Measurements from ENCODE around the gene KIAA0930.
"Not testable (repeated sequence)": the region's sequence is repeated elsewhere in the genome, so short reads cannot be mapped to it uniquely, and the experiment has no call there.

KIAA0930 gene

DNA sequence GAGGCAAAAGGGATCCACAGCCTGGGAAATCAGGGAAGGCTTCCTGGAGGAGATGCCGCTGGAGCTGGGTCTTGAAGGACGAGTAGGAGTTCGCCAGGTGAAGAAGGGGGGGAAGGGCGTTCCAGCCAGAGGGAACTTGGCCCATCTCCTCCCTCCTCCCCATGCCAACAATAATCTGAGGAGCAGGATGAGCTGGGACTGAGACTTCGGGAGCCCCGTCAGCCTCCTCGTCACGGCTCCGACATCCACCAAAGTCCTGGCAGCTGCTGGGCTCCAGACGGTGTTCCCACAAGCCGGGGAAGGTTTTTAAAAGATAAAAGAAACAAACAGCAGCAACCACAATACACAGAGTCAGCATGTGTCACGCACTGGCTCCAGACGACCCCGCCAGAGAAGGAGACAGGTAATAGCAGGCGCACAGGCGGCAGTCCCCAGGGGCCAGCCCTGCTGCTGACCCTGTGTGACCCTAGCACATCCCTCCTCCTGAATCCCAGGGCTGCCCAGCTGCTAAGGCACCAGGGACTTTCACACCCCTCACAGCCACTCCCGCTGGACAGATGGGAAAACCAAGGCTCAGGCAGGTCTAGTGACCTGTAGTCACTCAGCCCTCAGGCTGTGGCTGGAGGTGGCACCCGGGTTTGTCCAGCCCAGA is 39.7 kb downstream of the KIAA0930 start:
- no peak for DNase-seq (ENCODE audit: low spot score)

DNA sequence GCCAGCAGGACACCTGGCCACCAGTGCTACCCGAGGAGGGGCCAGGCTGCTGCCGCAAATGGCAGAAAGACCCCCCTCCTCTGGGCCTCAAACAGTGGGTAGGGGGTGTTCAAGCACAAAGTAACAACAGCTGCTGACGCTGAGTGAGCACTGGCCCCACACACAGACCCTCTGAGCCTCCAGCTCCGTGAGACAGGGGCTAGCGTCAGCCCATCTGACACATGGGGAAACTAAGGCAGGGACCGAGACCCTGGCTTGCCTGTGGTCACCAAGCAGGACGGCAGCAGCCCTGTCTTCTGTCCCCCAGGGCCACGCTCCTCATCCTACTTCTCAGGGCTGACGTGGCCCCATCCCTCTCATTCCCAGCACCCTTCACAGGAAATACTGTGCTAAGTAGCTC is 40.5 kb downstream of the KIAA0930 start:
- DNase-seq (ENCODE audit: low spot score): no peak

DNA sequence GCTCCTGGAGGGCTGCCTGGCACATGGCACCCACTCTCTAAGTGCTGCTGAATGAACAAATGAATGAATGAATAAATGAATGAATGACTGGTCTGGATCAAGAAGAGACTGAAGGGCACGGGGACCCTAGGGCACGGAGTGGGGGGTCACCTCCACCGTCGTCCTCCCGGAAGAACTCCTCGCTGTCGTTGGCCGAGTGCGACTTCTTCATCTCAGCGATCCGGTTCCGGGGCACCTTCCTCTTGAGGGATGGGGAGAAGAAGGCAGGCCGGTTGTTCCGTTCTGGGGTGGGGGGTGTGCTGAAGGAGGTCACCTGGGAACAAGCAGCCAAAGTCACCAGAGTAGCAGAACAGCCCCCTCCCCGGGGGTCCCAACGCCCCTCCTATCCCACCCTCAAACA is 41.0 kb downstream of the KIAA0930 start:
- no peak for DNase-seq (ENCODE audit: low spot score)

DNA sequence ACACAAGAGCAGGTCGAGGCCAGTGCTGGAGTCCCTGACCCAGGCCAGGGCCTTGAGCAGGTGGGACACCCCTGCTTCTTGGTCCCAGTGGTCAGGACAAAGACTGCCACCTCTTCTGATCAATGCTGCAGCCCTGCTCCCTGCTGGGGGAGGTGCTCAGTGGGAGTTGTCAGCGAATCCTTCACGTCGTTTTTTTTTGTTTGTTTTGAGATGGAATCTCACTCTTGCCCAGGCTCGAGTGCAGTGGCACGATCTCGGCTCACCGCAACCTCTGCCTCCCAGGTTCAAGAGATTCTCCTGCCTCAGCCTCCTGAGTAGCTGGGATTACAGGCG is 42.3 kb downstream of the KIAA0930 start:
- no peak for DNase-seq (ENCODE audit: low spot score)

DNA sequence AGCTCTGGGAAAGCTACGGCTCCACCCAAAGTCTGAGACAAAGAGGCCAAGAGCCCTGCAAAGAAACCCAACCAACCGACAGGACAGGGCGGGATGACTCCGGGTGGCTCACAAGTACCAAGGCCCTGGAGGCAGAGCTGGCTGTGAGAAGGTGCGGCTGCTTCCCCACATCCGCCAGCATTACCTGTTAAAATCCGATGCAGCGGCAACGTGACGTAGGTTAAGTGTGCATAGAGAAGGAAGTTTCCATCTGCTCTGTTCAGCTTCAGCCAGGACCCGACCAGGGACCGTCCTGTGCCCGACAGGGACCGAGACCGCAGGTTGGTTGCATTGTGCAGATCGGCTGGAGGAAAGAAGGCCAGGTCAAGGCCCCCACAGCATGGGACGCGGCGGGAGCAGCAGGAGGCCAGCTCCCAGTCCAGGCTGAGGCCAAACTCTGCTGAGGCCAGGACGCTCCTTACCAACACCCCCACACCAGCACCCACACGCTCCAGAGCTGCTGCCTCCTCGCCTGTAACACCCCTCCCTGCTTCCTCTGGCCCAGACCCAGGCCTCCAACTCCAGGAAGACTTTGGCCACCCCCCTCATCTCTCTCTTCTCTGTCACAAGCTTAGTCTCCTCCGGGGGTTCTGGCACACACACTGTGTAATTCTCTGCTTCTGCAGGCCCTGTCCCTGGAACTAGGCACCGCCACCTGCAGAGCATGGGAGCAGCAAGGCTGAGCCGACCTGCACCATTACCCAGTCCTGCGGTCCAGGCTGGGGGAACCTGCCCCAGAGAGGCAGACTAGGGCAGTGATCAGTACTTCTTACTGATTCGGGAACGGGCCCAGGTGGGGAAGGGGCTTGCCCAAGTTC is 42.9 kb downstream of the KIAA0930 start:
- DNase-seq (ENCODE audit: low spot score): no peak

DNA sequence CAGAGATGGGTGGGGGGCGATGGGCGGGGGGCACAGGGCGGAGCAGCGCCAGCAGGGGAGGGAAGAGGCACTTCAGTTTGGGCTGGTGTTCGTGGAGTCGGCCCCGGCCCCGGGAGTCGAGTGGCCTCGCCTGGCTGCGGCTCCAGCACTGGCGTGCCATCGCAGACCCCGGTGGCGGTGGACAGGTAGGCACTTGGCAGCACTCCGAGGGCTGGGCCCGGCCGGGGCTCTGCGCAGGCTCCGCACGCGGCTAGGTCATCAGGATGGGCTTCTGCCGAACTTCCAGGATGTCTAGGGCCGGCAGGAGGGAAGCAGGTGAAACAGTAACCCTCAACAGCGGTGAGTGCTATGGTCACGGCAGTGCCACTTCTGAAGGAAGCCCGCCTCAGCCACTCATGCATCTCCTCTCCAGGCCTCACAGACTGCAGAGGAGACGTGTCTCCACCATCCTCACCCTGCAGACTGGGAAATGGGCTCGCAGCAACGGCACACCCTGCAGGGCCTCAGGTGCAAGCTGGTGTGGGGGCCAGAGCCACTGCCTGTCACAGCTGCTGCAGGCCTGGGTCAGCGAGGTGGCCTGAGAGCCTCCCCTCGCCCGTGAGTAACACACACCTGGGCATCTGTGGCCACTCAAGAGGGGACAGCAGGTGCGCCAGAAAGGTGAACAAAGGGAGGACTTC is 43.6 kb downstream of the KIAA0930 start:
- no peak for DNase-seq (ENCODE audit: low spot score)

DNA sequence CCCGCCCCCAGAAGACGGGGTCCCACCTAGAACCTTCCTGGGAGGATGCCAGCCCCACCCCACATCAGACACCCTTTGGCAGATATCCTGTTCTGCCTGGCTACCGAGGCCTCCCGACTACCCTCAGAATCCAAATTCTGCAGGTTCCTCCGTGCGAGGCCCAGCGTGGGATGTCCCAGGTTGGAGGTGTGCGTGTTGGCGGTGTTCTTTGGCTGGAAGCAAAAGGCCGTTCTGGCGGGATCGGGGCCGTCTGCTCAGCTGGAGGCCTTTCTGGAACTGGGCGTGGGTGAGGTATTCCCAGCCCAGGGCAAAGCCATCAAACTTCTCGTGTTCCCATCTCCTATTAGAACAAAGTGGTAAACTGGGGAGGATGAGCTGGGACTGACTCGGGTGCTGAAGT is 44.4 kb downstream of the KIAA0930 start:
- no peak for DNase-seq (ENCODE audit: low spot score)

DNA sequence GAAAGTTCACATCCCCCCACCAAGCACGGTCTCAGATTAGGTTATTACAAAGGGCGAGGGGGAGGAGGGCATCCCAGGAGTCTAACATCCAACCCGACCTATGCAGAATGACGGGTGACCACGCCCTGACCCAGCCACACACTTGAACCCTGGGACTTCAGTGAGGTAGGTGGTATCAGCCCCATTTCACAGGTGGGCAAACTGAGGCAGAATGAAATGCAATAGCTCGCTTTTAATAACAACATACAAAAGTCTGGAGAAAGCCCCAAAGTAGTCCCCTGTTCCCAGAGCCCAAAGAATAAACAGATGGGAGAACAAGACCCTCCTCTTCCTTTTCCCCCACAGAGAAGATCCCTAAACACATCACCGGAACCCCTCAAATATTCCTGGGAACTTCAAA is 45.1 kb downstream of the KIAA0930 start:
- no peak for DNase-seq (ENCODE audit: low spot score)

DNA sequence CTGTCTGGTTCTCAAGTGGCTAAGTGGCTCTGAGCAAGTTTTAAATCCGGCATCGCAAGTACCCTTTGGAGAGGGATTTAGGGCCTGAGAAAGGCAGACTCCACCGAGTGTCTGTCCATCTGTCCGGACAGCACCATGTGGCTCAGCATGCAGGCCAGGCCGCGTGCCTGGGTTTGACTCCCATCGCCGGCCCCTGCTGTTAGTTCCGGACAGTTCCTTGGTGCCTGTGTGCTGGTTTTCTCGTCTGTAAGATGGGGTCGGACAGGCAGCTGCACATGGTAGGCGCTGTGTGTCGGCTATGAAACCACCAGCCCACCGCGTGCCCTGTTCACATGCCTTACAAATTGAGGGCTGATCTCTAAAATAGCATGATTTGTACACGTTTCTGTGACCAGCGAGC is 46.0 kb downstream of the KIAA0930 start:
- DNase-seq (ENCODE audit: low spot score): no peak

DNA sequence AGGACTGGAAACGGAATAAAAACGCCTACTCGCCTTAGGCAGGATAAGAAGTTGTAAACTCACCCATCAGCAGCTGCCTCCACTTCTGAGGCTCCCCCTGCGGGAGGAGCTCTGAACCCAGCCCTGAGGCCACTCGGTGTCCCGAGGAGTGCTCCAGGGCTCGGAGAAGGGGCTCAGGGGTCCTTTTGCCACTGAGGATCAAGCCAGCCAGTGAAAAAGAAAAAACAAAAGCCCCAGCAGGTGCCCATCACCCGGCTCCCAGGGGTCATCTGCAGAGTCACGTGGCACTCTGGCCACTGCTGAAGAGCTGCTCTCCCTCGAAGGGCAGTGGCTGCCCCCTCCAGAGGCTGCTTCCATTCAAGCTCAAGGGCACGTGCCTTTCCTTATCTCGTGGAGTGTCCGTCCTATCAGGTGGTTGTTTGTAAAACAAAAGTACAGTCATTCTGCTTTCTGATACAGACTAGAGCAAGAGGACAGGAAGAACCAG is 48.0 kb downstream of the KIAA0930 start:
- DNase-seq (ENCODE audit: low spot score): peak; percentile 30

DNA sequence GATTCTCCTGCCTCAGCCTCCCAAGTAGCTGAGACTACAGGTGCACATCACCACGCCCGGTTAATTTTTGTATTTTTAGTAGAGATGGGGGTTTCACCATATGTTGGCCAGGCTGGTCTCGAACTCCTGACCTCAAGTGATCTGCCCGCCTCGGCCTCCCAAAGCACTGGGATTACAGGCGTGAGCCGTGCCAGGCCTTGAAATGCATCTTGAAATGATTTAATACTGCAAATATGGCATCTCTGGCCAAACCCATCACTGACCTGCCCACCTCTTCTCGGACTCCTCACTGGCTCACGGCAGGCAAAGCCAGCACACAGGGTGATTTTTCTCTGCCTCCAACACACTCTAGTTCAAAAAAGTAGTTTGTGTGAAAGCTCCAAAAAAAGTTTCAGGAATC is 48.9 kb downstream of the KIAA0930 start:
- not testable (repeated sequence) for DNase-seq (ENCODE audit: low spot score)

DNA sequence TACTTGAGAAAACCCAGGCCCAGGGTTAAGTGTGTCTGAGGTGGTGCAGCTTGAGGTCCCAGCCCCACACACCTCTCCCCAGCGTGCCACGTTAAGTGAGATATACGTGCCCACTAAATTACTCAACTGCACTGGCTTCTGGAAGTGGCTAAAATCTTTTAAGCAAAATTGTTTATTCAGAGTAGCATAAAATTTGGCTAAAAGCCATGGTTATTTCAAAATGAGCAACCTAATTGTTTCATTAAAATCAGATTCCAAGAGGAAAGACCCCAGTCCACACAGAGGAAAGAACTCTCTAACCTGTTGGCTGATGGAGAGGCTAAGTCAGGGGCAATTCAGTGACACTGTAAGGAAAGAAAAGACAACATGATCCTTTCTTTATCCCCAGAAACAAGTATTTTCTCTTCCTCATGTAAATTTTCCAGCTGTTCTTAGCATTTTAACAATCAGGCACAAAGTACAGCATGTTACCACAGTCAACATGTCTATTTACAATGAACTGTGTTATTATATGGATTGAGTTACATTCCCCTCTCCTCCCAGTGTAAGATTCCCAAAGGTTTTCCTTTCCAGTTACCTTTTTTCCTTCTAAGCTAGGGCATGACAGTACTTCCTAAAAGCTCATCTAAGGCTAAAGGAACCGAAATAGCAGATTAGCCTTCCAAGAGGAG is 50.4 kb downstream of the KIAA0930 start:
- DNase-seq (ENCODE audit: low spot score): no peak

DNA sequence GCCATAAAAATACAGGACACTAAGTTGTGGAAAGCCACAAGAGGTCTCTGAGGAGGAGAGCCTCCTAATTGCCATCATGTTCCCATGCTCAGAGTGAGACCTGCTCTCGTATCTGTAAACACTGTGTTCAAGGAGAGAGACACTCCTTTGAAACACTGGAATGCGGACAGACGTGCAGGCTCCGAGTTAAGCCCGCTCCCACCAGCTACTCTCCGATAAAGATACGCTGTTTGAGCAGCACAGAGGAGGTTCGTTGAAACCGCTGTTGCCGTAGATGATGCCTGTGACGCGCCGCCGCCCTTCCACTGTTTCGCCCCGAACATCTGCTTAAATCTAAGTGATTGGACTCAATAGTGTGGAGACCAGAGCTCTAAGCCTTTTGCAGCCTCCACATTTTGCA is 51.9 kb downstream of the KIAA0930 start:
- DNase-seq (ENCODE audit: low spot score): no peak

DNA sequence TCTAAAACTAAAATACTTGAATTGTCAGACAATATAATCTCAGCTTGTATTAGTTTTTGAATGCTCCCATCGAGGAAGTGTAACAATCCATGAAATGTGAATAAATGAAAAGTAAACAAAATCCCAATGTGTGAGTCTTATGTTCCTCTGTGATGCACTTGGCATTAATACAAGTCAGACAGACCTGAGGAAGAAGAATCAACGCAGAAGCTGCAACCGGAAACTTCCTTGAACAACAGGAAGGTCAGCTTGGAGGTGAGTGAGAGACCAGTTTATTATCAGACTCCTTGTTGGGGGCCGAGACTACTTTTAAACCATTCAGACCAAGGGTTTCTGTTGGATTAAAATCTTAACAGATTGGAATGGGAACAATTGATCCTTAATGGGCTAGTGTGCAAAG is 52.8 kb downstream of the KIAA0930 start:
- no peak for DNase-seq (ENCODE audit: low spot score)

DNA sequence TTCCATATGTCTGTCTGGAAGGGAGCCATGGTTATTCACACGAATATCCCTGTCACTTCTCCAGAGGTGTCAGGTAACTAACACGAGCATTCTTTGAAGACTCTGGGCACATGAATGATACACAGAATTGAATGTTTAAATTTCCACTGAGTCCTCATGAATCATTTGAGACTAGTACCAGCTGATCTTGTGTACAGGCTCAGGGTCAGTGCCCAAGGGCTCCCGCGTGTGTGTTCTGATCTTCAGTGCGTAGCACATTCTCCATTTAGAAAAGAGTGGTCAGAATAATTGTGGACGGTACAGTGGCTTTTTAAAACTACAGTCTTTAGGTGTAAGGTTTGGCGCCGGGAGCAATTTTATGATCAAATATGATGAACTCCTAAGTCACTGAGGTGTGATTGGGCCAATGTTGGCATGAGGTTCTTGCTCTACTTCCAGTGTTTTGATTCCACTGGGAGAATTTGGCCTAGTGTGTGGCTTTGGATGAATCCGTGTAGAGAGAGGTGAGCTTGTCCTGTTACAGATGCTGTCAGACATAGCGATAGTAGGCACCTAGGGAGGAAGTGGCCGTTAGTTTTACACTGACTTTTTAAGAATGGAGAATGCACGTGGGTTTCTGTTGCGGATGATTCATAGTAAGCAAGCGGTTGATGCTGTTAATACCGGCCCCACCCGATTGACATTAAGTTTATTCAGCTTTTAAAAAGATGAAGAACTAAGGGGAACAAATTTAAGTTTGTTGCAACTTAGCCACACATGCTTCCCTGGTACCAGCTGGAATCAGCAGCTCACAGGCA is 54.8 kb downstream of the KIAA0930 start:
- no peak for DNase-seq (ENCODE audit: low spot score)

DNA sequence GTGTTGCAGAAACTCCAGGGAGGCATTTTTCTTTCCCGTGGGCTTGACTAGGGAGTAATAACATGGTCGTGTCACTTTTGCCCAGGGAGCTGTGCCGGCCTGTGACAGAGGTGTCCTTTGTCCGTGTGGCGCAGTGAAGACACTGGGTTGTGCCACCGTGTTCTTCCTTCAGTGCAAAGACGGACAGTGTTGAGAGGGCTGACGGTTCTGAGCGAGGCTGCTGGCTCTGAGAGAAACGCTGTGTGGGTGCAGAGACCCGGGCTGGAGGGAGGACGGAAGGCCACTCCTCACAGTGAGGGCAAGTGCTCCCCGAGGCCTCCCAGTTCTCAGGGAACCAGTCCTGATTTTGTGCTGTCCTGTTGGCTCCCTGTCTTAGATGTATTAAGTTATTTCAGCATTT is 56.7 kb downstream of the KIAA0930 start:
- DNase-seq (ENCODE audit: low spot score): no peak

DNA sequence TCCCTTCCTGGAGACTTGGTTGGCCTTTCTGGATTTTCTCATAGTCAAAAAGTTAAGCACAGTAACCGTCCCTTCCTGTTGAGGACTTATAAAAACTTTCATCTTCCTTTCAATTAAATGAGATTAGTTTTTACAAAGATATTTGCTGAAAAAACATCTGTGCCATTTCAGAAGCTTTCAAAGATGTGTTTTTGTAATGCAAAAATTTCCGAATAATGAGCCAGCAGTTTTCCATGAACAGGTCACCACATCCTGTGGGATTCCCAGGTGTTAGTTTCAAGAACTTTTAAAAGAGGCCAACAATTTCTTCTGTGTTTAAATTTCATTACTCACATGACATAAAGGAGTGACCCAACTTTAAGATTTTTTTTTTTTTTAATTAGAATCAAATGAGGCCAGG is 58.9 kb downstream of the KIAA0930 start:
- no peak for DNase-seq (ENCODE audit: low spot score)

DNA sequence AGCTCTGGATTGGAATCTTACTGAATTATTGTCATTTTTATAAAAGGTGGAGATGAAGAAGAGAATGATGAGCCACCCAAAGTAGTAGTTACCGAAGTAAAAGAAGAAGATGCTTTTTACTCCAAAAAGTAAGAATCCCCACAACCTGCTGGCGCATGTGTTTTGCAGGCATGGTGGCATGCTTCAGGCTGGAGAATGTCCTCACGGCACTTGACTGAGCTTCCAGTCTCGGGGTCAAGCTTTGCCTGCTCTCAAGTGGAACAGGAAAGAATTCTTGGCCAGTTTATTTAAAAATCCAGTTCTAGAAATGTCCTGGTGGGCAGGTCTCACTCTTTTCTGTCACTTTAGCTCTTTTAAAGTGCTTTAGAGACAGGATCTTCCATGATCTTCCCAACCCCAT is 59.5 kb downstream of the KIAA0930 start:
- DNase-seq (ENCODE audit: low spot score): no peak

DNA sequence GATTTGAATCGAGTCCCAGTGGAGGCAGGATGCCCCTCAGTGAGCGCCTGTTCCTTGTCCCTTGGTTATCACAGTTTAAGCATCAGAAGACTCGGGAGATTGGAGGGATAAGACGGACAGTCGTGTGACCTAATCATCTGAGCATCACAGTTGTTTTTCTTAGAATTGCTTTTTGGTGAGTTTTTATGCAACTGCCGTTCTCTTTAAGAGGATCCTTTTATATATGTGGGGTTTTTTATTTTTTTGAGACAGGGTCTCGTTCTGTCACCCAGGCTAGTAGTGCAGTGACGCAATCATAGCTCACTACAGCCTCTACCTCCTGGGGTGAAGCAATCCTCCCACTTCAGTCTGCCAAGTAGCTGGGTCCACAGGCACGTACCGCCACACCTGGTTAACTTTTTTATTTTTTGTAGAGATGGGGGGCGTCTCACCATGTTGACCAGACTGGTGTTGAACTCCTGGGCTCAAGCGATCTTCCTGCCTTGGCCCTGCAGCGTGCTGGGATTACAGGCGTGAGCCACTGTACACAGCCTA is 60.5 kb downstream of the KIAA0930 start:
- DNase-seq (ENCODE audit: low spot score): no peak

DNA sequence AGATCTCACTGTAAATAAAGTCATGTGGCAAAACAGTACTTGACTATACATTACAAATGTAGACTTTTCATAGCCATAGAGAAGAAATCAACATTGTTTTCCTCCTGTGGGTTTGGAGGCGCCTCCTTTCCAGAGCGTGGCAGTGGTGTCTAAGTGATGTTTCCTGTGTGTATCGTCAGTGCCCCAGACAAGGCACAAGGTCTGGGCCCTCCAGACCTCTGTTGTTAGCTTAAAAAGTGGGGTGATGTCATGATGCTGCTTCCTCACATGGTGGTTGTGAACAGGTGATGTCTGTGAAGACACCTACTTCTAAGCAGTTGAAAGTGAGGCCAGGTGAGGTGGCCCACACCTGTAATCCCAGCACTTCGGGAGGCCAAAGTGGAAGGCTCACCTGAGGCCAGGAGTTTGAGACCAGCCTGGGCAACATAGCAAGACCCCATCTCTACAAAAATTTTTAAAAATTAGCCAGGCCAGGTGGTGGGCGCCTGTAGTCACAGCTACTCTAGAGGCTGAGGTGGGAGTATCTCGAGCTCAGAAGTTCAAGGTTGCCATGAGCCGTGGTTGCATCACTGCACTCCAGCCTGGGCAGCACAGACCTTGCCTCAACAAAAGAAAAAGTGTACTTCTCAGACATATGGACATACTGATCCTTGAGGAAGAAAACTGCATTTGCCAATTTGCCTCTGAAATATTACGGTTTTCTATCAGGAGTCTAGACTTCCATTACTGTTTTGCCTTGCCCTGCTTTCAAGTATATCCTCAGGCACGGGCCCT is 61.2 kb downstream of the KIAA0930 start:
- no peak for DNase-seq (ENCODE audit: low spot score)
